Medulla oblongata (tissue), 1 donor: ENCODE data around the gene TNNI2.

Source experiments
- DNase-seq: peaks from one replicate; pipeline ENCODE4 v3.0.0-alpha.2; 2015; ENCODE audit errors: extremely low spot score

The TNNI2 gene

DNA sequence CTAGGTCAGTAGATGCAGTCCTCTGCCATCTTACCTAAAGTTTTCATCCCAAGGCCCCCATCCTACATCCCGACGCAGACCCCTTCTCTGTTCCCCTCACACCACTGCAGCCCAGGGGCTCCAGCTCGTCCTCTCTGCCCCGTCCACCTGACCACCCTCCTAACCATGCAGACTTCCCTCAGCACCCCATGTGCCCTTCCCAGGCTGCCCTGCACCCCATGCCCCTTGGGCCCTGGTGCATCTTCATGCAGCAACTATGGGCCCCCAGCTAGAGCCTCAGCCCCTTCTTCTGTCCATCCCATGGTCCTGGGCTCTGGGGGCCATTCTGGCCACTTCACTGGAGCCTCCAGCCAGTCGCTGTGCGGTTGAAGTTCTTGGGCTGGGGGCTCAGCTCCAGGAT, 50.0 kb downstream of the TNNI2 start:
- no peak for DNase-seq

DNA sequence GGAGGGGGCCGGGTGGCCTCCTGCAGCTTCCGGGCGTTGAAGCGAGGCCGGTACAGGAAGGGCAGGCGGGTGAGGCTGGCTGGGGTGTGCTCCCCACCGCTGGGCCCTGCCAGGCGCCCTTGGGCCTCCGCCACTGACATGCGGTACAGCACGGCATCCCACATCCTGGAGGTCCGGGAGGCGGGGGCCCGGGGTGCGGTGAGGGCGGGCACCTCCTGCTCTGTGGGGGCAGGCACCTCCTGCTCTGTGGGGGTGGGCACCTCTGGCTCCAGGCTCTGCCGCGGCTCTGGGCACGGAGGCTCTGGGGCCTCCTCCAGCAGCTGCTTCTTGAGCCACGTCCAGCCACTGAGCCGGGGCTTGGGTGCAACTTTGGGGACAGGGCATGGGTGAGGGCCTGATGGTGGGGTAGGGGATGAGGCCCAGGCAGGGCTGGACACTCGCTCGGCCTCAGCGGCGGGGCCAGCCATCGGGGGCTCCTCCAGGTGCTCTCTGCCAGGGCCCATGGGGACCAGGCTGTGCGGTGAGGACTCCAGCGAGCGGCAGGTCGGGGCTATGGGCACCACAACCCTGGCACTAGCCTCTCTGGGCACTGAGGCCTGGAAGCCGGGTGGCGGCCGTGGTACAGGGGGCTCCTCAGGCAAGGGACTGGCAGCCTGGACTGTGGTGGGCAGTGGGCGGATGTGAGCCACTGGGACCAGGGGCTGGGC, 50.6 kb downstream of the TNNI2 start:
- DNase-seq, result no peak

DNA sequence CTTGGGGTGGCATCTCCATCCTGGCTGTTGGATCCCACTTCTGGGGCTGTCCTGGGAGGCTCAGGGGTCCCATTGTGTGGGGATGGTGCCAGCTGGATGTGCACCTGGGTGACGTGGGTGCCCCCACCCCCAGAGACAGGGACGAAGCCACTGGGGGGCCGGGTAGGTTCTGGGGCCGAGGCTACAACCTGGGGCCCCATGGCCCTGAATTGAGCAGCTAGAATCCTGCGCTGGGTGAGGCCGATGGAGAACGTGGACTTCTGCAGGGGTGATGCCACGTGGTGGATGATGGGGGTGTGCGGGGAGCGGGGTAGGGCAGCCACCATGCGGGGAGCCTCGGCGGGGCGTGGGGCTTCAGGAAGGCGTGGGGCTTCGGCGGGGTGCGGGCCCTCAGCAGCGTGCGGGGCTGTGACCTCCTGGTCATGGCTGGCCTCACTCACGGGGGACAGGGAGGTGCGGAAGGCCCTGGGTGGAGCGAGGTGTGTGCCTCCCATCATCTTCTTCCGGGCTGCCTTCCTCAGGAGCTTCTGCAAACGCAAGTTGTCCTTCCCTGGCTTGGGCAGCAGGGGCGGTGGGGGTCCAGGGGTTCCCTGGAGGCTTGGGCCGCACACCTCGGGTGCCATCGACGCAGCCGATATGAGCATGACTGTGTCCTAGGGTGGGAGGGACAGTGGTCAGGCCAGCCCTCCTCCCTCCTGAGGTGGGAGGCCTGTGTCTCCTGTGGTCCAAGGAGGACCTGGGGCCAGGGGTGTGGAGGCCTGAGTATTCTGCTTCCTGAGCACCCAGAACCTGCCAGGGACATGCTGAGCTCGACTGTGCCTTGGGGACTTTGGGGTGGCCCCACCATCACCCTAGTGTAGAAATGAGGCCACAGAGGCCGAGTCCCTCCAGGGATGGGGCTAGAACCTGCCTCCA, 51.4 kb downstream of the TNNI2 start:
- no peak for DNase-seq
